ENCODE measurements around the gene MAN1C1.

- no peak for TF ChIP-seq POLR2A (IDR thresholded peaks at IDR 0.05)
- no peak for TF ChIP-seq CTCF (IDR thresholded peaks at IDR 0.05)
- TF ChIP-seq EP300 (IDR thresholded peaks at IDR 0.05), result no peak
- no peak for TF ChIP-seq POLR2AphosphoS5 (IDR thresholded peaks at IDR 0.05)
Measured at GRCh38 chr1:25647863-25648262, 31.3 kb downstream of the MAN1C1 start.

Measured in sigmoid colon (tissue), 4 donors.